ENCODE results near the gene KCNG2. TPM values are rescaled to one million over a fixed set of nuclear protein-coding genes. Genes with fewer than 3 reads are reported as not detected.

Gene KCNG2
- total RNA-seq, 1 experiment from 2014 or later: not detected

- Histone ChIP-seq H3K36me3 (ENCODE audit: control insufficient read depth, insufficient read depth, low read length) (peaks cover 2% of the 10 kb centered on the region), H3K4me3 (ENCODE audit: low read depth, low read length) (no peak overlapping the region), H3K9me3 (no peaks in the 10 kb centered on the region), H3K4me1 (peaks cover 1% of the 10 kb centered on the region), H3K27me3 (replicated peaks; ENCODE audit: control insufficient read depth, insufficient read depth, low read length) (no peaks in the 10 kb centered on the region)
- CTCF ChIA-PET: no interaction called here
- no TSS peak for BruUV-seq (replicated peaks)
- DNase-seq: no peak
- H3K4me1 Mint-ChIP-seq (ENCODE audit: low read depth, unreplicated experiment): peaks cover 7% of the 10 kb centered on the region
- H3K27me3 Mint-ChIP-seq (ENCODE audit: insufficient read depth, unreplicated experiment): no peaks in the 10 kb centered on the region
- H3K36me3 Mint-ChIP-seq (ENCODE audit: insufficient read depth, unreplicated experiment): peaks cover 29% of the 10 kb centered on the region
- POLR2A ChIA-PET: no interaction called here
- intact Hi-C loops (cut with micrococcal nuclease; ENCODE audit: unreplicated experiment): no loop called here
- no peak overlapping the region for H3K27ac Mint-ChIP-seq (ENCODE audit: unreplicated experiment)
- no peak for TF ChIP-seq CTCF (IDR thresholded peaks at IDR 0.05; ENCODE audit: insufficient read depth in 1 of 2, low read depth in 1 of 2, low read length in 1 of 2, severe bottlenecking in 1 of 2, unreplicated experiment in 1 of 2)
- peaks cover 7% of the 10 kb centered on the region for H3K9me3 Mint-ChIP-seq (ENCODE audit: unreplicated experiment)
- no peak overlapping the region for H3K4me3 Mint-ChIP-seq (ENCODE audit: unreplicated experiment)
Measured at GRCh38 chr18:79930020-79930642, 132.4 kb downstream of the KCNG2 start.

- Histone ChIP-seq H3K9me3 (no peaks in the 10 kb centered on the region), H3K27me3 (replicated peaks; ENCODE audit: control insufficient read depth, insufficient read depth, low read length) (no peaks in the 10 kb centered on the region), H3K4me1 (peaks cover 6% of the 10 kb centered on the region), H3K4me3 (ENCODE audit: low read depth, low read length) (no peak overlapping the region), H3K36me3 (ENCODE audit: control insufficient read depth, insufficient read depth, low read length) (peaks cover 2% of the 10 kb centered on the region)
- no peak overlapping the region for H3K27ac Mint-ChIP-seq (ENCODE audit: unreplicated experiment)
- intact Hi-C loops (cut with micrococcal nuclease; ENCODE audit: unreplicated experiment): no loop called here
- H3K4me1 Mint-ChIP-seq (ENCODE audit: low read depth, unreplicated experiment): peaks cover 7% of the 10 kb centered on the region
- ChIA-PET POLR2A (no interaction called here), CTCF (no interaction called here)
- no TSS peak for BruUV-seq (replicated peaks)
- H3K27me3 Mint-ChIP-seq (ENCODE audit: insufficient read depth, unreplicated experiment): no peaks in the 10 kb centered on the region
- peaks cover 7% of the 10 kb centered on the region for H3K9me3 Mint-ChIP-seq (ENCODE audit: unreplicated experiment)
- peaks cover 29% of the 10 kb centered on the region for H3K36me3 Mint-ChIP-seq (ENCODE audit: insufficient read depth, unreplicated experiment)
- no peak for DNase-seq
- TF ChIP-seq CTCF (IDR thresholded peaks at IDR 0.05; ENCODE audit: insufficient read depth in 1 of 2, low read depth in 1 of 2, low read length in 1 of 2, severe bottlenecking in 1 of 2, unreplicated experiment in 1 of 2): no peak
- H3K4me3 Mint-ChIP-seq (ENCODE audit: unreplicated experiment): no peak overlapping the region
Measured at GRCh38 chr18:79931475-79931874, 133.7 kb downstream of the KCNG2 start.

GRCh38 chr18:79932907-79933306 lies 135.2 kb downstream of the KCNG2 start:
- Mint-ChIP-seq H3K27me3 (ENCODE audit: insufficient read depth, unreplicated experiment) (no peaks in the 10 kb centered on the region), H3K27ac (ENCODE audit: unreplicated experiment) (no peak overlapping the region), H3K9me3 (ENCODE audit: unreplicated experiment) (peaks cover 7% of the 10 kb centered on the region), H3K4me3 (ENCODE audit: unreplicated experiment) (no peak overlapping the region), H3K4me1 (ENCODE audit: low read depth, unreplicated experiment) (peaks cover 7% of the 10 kb centered on the region), H3K36me3 (ENCODE audit: insufficient read depth, unreplicated experiment) (peaks cover 29% of the 10 kb centered on the region)
- H3K9me3 ChIP-seq: no peaks in the 10 kb centered on the region
- CTCF ChIA-PET: no interaction called here
- intact Hi-C loops (cut with micrococcal nuclease; ENCODE audit: unreplicated experiment): no loop called here
- no peak for DNase-seq
- POLR2A ChIA-PET: no interaction called here
- H3K36me3 ChIP-seq (ENCODE audit: control insufficient read depth, insufficient read depth, low read length): peaks cover 2% of the 10 kb centered on the region
- no TSS peak for BruUV-seq (replicated peaks)
- no peak overlapping the region for H3K4me3 ChIP-seq (ENCODE audit: low read depth, low read length)
- H3K27me3 ChIP-seq (replicated peaks; ENCODE audit: control insufficient read depth, insufficient read depth, low read length): no peaks in the 10 kb centered on the region
- no peak for TF ChIP-seq CTCF (IDR thresholded peaks at IDR 0.05; ENCODE audit: insufficient read depth in 1 of 2, low read depth in 1 of 2, low read length in 1 of 2, severe bottlenecking in 1 of 2, unreplicated experiment in 1 of 2)
- peaks cover 6% of the 10 kb centered on the region for H3K4me1 ChIP-seq
